NT2/D1 (cell line): ENCODE data around the gene ADARB2.

Source experiments
- SUZ12 ChIP-seq: IDR thresholded peaks from 2 replicates; pipeline ENCODE4 v1.6.1; 2011; ENCODE audit not compliant: insufficient read length, insufficient read depth; ENCODE audit errors: extremely low read depth
- YY1 ChIP-seq: IDR thresholded peaks from 2 replicates; pipeline ENCODE4 v1.6.1; 2011; ENCODE audit not compliant: insufficient read length, insufficient read depth
- ZNF274 ChIP-seq: IDR thresholded peaks from 2 replicates; pipeline ENCODE4 v1.6.1; 2011; ENCODE audit warnings: mild to moderate bottlenecking, low read depth, low read length

DNA sequence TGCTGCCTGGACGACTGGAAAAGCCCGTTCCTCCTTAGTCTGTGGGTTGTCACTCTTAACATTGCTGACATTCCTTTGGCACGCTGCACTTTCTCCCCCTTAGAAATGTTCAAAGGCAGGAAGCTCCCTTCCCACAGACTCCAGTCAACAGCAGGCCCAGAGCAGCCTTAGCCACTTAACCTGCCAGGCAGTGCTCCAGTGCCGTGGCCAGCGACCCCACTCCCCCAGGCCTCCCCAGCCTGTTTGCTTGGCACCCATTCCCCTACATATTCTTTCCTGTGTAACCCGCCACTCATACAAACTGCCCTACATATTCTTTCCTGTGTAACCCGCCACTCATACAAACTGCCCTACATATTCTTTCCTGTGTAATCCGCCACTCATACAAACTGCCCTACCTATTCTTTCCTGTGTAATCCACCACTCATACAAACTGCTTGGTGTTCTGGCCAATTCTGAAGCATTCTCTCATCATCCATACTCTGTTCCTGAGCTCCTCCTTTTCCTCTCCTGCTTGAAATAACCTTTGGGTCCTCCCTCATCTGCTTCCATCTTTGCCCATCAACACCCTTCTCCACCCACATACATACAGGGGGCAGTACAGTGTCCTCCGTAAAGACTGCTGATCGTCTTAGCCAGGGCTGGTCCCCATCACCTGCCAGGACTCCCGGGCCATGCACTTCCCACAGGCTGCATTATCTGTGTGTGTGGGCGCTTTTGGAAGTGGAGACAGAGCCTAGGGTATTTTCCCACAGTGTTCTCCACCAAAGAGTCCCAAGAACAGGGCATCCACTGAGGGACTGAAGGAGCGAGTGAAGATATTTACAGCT lies 57.3 kb downstream of the ADARB2 start:
- TF ChIP-seq ZNF274 (no peak), YY1 (no peak), SUZ12 (no peak)
